Tibial nerve (tissue), 4 donors: ENCODE data around the gene CALHM4. TPM values are rescaled to one million over a fixed set of nuclear protein-coding genes. Genes with fewer than 3 reads are reported as not detected.

Experiments
- DNase-seq, 2 donors: peaks; one replicate each; pipeline ENCODE4 v3.0.0-alpha.2; 2019; ENCODE audit warnings: low spot score in 2 of 2
- H3K27ac ChIP-seq, 4 donors: fragments of 200-600 bp; sonication (generic) in 3 of 4; one replicate each; pipeline ENCODE4 v1.5.1; 2017 to 2019; ENCODE audit warnings: mild to moderate bottlenecking in 1 of 4
- H3K27me3 ChIP-seq, 2 donors: fragments of 200-600 bp; sonication (generic) in 1 of 2; one replicate each; pipeline versions ENCODE4 v1.5.1 to v1.6.0; 2017 to 2019
- H3K36me3 ChIP-seq, 3 donors: fragments of 200-600 bp; sonication (generic); one replicate each; pipeline ENCODE4 v1.5.1; 2018 to 2019
- H3K4me1 ChIP-seq, 4 donors: fragments of 200-600 bp; sonication (generic) in 3 of 4; one replicate each; pipeline ENCODE4 v1.5.1; 2017 to 2019
- H3K4me3 ChIP-seq, 4 donors: fragments of 200-600 bp; sonication (generic) in 3 of 4; one replicate each; pipeline ENCODE4 v1.5.1; 2017 to 2019; ENCODE audit warnings: mild to moderate bottlenecking in 1 of 4, moderate library complexity in 1 of 4
- H3K9me3 ChIP-seq, 4 donors: fragments of 200-600 bp; sonication (generic) in 3 of 4; one replicate each; pipeline ENCODE4 v1.5.1; 2017 to 2019
- EP300 ChIP-seq, 2 donors: sonication (generic); formaldehyde crosslinking; IDR thresholded peaks; one replicate each; pipeline ENCODE4 v1.6.1; 2017; ENCODE audit warnings: antibody characterized with exemption in 2 of 2, mild to moderate bottlenecking in 1 of 2
- POLR2A ChIP-seq, 2 donors: fragments of 450-650 bp; IDR thresholded peaks; one replicate each; pipeline ENCODE4 v1.6.1; 2017; ENCODE audit warnings: antibody characterized with exemption in 2 of 2, mild to moderate bottlenecking in 2 of 2, moderate library complexity in 2 of 2
- WGBS, 2 donors: methylation state at CpG; one replicate each; pipeline ENCODE4 v1.1.5; 2018; 5-methylcytosine and 5-hydroxymethylcytosine counted together
- total RNA-seq, 4 donors: library from RNA; depleted of rRNA; stranded (reverse); fragments of >200 nt; gene quantifications; one replicate each; pipeline ENCODE4 v1.1.0, GENCODE V29; 2016
- TF ChIP-seq, protein P1 (sequence below), 5 experiments: fragments of 200-600 bp in 3 of 5; fragments of 450-650 bp in 2 of 5; sonication (generic) in 3 of 5; IDR thresholded peaks; one replicate each; pipeline ENCODE4 v1.5.1; 2016 to 2019; ENCODE audit warnings: antibody characterized with exemption in 5 of 5, mild to moderate bottlenecking in 3 of 5, moderate library complexity in 2 of 5

CALHM4 gene
- total RNA-seq, 4 donors from 2014 or later, result 0.42 TPM; not detected in 3

DNA sequence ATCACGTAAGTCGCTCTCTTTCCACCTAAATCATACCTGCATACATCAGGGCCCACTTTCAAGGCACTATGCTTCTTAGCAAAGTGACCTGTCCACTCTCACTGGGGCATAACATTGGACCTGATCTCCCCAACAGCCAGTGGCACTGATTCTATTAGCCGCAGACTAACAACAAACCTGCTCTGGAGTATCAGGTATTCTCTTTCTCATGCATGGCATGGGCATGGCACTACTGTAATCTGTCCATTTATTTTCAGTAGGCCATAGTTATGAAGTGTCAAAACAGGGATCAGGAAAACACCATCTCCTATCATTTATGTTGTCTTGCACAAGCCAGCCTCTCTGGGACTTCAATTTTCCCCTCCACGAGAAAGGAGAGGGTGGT lies 8.5 kb downstream of the CALHM4 start:
- Histone ChIP-seq H3K36me3 (no peaks in the 10 kb centered on the region), H3K4me1 (no peaks in the 10 kb centered on the region)
- TF ChIP-seq, protein P1, sequence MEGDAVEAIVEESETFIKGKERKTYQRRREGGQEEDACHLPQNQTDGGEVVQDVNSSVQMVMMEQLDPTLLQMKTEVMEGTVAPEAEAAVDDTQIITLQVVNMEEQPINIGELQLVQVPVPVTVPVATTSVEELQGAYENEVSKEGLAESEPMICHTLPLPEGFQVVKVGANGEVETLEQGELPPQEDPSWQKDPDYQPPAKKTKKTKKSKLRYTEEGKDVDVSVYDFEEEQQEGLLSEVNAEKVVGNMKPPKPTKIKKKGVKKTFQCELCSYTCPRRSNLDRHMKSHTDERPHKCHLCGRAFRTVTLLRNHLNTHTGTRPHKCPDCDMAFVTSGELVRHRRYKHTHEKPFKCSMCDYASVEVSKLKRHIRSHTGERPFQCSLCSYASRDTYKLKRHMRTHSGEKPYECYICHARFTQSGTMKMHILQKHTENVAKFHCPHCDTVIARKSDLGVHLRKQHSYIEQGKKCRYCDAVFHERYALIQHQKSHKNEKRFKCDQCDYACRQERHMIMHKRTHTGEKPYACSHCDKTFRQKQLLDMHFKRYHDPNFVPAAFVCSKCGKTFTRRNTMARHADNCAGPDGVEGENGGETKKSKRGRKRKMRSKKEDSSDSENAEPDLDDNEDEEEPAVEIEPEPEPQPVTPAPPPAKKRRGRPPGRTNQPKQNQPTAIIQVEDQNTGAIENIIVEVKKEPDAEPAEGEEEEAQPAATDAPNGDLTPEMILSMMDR (IDR thresholded peaks at IDR 0.05), result no peak
- TF ChIP-seq EP300 (IDR thresholded peaks at IDR 0.05) (no peak), POLR2A (IDR thresholded peaks at IDR 0.05) (no peak)

DNA sequence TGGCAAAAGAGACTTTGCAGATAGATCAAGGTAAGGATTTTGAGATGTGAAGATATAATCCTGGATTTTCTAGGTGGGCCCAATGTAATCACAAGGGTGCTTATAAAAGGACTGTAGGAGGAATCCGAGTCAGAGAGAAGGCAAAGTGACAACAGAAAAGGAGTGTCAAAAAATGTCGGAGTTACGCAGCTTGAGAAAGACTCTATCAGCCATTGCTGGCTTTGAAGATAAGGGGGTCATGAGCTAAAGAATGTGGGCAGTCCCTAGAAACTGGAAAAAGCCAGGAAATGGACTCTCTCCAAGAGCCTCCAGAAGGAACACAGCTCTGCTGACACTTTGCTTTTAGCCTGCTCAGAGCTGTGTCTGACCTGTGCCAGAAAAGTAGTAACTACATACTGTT lies 9.1 kb downstream of the CALHM4 start:
- no peak for DNase-seq
- Histone ChIP-seq H3K9me3 (no peaks in the 10 kb centered on the region), H3K27ac (no peak overlapping the region), H3K27me3 (no peaks in the 10 kb centered on the region), H3K4me3 (no peak overlapping the region), H3K4me1 (no peaks in the 10 kb centered on the region), H3K36me3 (no peaks in the 10 kb centered on the region)
- WGBS, 2 donors, result 68 to 71% methylated on average over 3 of the region's 3 CpGs
- TF ChIP-seq EP300 (IDR thresholded peaks at IDR 0.05), result no peak
- TF ChIP-seq, protein P1 (IDR thresholded peaks at IDR 0.05), result no peak
- no peak for TF ChIP-seq POLR2A (IDR thresholded peaks at IDR 0.05)

More for the DNA sequence above, 8.5 kb downstream of the CALHM4 start:
- Histone ChIP-seq H3K9me3 (no peaks in the 10 kb centered on the region), H3K27ac (no peak overlapping the region), H3K27me3 (no peaks in the 10 kb centered on the region), H3K4me3 (no peak overlapping the region)
- 87 to 91% methylated on average over 4 of the region's 4 CpGs for WGBS, 2 donors
- DNase-seq, result no peak

DNA sequence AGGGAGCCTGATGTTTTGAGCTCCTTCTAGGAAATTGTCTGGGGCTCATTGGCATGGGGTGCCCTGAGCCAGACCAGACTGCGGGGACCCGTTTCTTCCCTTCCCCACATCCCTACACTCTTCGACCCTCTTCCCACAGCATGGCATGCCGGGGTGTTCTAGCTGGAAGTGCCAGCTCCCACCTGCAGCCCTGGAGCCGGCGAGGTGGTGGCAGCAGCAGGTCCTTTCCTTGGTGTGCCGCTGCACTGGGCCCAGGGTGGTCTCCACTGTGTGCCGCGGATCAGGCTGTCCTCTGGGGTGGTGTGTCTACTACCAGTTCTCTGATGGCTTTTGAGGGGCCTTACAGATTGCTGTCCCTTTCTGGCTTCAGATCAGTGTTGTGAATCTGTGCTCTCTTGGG lies 10.3 kb downstream of the CALHM4 start:
- Histone ChIP-seq H3K9me3 (no peaks in the 10 kb centered on the region), H3K4me1 (peaks cover 0 to 4% (median 0%) of the 10 kb centered on the region in 4 donors), H3K36me3 (no peaks in the 10 kb centered on the region), H3K27ac (no peak overlapping the region), H3K27me3 (no peaks in the 10 kb centered on the region), H3K4me3 (no peak overlapping the region)
- DNase-seq, result no peak
- TF ChIP-seq, protein P1 (IDR thresholded peaks at IDR 0.05), result no peak
- 91 to 97% methylated on average over 8 to 9 of the region's 9 CpGs for WGBS, 2 donors

DNA sequence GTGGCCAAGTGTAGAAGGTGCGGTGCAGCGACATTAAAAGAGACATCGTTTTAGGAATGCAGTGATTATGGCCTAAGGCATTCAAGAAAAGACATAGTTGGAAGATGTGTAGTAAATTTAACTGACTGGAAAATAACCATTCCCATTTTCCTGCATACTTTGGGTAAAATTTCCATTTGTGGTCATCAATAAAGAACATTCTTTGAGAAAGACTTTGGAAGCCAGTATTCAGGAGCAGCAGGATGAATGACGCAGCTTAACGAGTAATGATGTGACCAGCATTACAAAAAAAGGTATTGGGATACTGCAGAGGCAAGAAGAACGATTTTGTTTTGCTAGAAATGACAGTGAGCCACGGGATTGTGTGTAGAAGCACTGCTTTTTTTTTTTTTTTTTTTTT lies 10.8 kb downstream of the CALHM4 start:
- TF ChIP-seq EP300 (IDR thresholded peaks at IDR 0.05) (no peak), POLR2A (IDR thresholded peaks at IDR 0.05) (no peak)
- TF ChIP-seq, protein P1 (IDR thresholded peaks at IDR 0.05), result no peak

DNA sequence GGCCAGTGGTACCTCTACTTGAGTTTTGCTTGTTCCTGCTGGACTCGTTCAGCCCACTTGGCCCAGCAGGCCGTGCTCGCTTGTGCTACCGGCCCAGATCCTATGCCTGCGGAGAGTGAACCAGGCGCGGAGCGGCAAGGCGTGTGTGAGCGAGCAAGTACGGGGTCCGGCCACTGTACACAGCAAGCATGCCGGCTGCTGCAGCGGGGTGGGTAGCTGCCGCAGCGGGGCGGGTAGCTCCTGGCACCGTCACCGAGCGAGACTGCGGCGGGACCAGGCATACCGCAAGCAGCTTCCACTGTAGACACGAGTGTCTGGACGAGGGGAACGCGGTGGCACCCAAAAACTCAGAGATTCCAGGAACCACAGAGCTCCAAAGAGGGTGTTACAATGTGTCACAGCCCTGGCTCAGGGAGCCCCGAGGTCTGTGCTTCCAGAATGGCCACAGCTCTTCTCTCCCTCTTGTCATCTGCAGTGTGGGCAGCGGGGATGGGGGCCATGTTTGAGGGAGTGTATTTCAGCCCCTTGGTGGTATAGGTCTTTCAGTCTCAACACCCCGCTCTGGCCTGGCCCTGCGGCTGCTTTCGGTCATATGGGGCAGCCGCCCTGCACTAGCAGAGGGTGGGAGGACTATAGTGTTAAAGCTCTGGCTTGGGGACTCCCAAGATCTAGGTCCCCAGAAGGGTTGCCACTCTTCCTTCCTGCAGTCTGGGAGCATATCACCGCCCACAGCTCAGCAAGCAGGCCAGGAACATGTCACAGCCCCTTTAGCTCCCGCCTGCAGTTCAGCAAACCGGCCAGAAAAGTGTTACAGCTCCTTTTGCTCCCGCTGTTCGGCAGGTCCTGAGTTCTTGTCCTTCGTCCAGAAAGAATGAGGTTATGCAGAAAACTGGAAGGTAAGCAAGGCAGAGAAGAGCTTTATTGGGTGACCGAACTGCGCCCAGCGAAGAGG lies 11.6 kb downstream of the CALHM4 start:
- TF ChIP-seq, protein P1 (IDR thresholded peaks at IDR 0.05), result no peak
- TF ChIP-seq EP300 (IDR thresholded peaks at IDR 0.05) (no peak), POLR2A (IDR thresholded peaks at IDR 0.05) (no peak)
- WGBS, 2 donors, result 58 to 59% methylated on average over 24 to 41 of the region's 42 CpGs
- Histone ChIP-seq H3K27ac (no peak overlapping the region), H3K4me3 (peak overlapping the region; percentile 10 to 43 (median 26)), H3K36me3 (no peaks in the 10 kb centered on the region), H3K9me3 (no peaks in the 10 kb centered on the region), H3K4me1 (peaks cover 0 to 17% (median 4%) of the 10 kb centered on the region in 4 donors), H3K27me3 (no peaks in the 10 kb centered on the region)
- no peak for DNase-seq

More for the DNA sequence above, 10.8 kb downstream of the CALHM4 start:
- H3K9me3 ChIP-seq, result no peaks in the 10 kb centered on the region
- DNase-seq, result no peak
- H3K27ac ChIP-seq, result no peak overlapping the region
- no peaks in the 10 kb centered on the region for H3K27me3 ChIP-seq
- H3K4me1 ChIP-seq, result peaks cover 0 to 8% (median 0%) of the 10 kb centered on the region in 4 donors
- H3K36me3 ChIP-seq, result no peaks in the 10 kb centered on the region
- WGBS, 2 donors, result 79 to 83% methylated on average over 7 of the region's 7 CpGs
- H3K4me3 ChIP-seq, result no peak overlapping the region
